ENCODE data around the gene FXN. TPM values are rescaled to one million over a fixed set of nuclear protein-coding genes. Genes with fewer than 3 reads are reported as not detected.

Gene FXN
- total RNA-seq, 2 experiments from 2014 or later, result 12.2 to 12.9 TPM

GRCh38 chr9:69066955-69067354, 31.4 kb downstream of the FXN start:
- H3K36me3 ChIP-seq (ENCODE audit: insufficient read depth, low read length), result peaks cover 48% of the 10 kb centered on the region
- no peaks in the 10 kb centered on the region for H3K4me1 ChIP-seq (ENCODE audit: insufficient read depth, low read length)
- Mint-ChIP-seq H3K27ac (no peak overlapping the region), H3K27me3 (no peaks in the 10 kb centered on the region), H3K4me3 (no peak overlapping the region), H3K4me1 (ENCODE audit: low read depth) (no peaks in the 10 kb centered on the region), H3K9me3 (no peaks in the 10 kb centered on the region), H3K36me3 (ENCODE audit: low read depth) (peaks cover 77% of the 10 kb centered on the region)
- POLR2A ChIA-PET, result no interaction called here
- TF ChIP-seq CTCF (IDR thresholded peaks at IDR 0.05), result no peak
- H3K9me3 ChIP-seq (ENCODE audit: control insufficient read depth in 1 of 2, insufficient read depth in 1 of 2, low read length in 2 of 2), result no peaks in the 10 kb centered on the region
- no peaks in the 10 kb centered on the region for H3K27me3 ChIP-seq (ENCODE audit: control insufficient read depth in 1 of 2, insufficient read depth in 2 of 2, low read length in 2 of 2)
- CTCF ChIA-PET, result no interaction called here
- intact Hi-C loops (cut with DNase I, micrococcal nuclease), result no loop called here
- no peak overlapping the region for H3K4me3 ChIP-seq (ENCODE audit: low read length)
- ATAC-seq (ENCODE audit: poor library complexity), result no peak
- DNase-seq, result no peak
- H3K27ac ChIP-seq (ENCODE audit: low read depth in 1 of 2, low read length in 2 of 2), result no peak overlapping the region

GRCh38 chr9:69070201-69070600, 34.6 kb downstream of the FXN start:
- no peak overlapping the region for H3K27ac ChIP-seq (ENCODE audit: low read depth in 1 of 2, low read length in 2 of 2)
- Mint-ChIP-seq H3K27ac (no peak overlapping the region), H3K4me1 (ENCODE audit: low read depth) (no peaks in the 10 kb centered on the region), H3K36me3 (ENCODE audit: low read depth) (peaks cover 80% of the 10 kb centered on the region), H3K27me3 (no peaks in the 10 kb centered on the region), H3K9me3 (no peaks in the 10 kb centered on the region), H3K4me3 (no peak overlapping the region)
- peaks cover 41% of the 10 kb centered on the region for H3K36me3 ChIP-seq (ENCODE audit: insufficient read depth, low read length)
- no peak overlapping the region for H3K4me3 ChIP-seq (ENCODE audit: low read length)
- DNase-seq (no peak), ATAC-seq (ENCODE audit: poor library complexity) (no peak)
- no peaks in the 10 kb centered on the region for H3K9me3 ChIP-seq (ENCODE audit: control insufficient read depth in 1 of 2, insufficient read depth in 1 of 2, low read length in 2 of 2)
- H3K27me3 ChIP-seq (ENCODE audit: control insufficient read depth in 1 of 2, insufficient read depth in 2 of 2, low read length in 2 of 2), result no peaks in the 10 kb centered on the region
- ChIA-PET POLR2A (no interaction called here), CTCF (no interaction called here)
- no peak for TF ChIP-seq CTCF (IDR thresholded peaks at IDR 0.05)
- intact Hi-C loops (cut with DNase I, micrococcal nuclease), result no loop called here
- no peaks in the 10 kb centered on the region for H3K4me1 ChIP-seq (ENCODE audit: insufficient read depth, low read length)

- Histone ChIP-seq H3K4me3 (ENCODE audit: low read length) (no peak overlapping the region), H3K9me3 (ENCODE audit: control insufficient read depth in 1 of 2, insufficient read depth in 1 of 2, low read length in 2 of 2) (no peaks in the 10 kb centered on the region), H3K27ac (ENCODE audit: low read depth in 1 of 2, low read length in 2 of 2) (no peak overlapping the region), H3K27me3 (ENCODE audit: control insufficient read depth in 1 of 2, insufficient read depth in 2 of 2, low read length in 2 of 2) (no peaks in the 10 kb centered on the region), H3K36me3 (ENCODE audit: insufficient read depth, low read length) (peaks cover 32% of the 10 kb centered on the region), H3K4me1 (ENCODE audit: insufficient read depth, low read length) (no peaks in the 10 kb centered on the region)
- TF ChIP-seq CTCF (IDR thresholded peaks at IDR 0.05), result no peak
- intact Hi-C loops (cut with DNase I, micrococcal nuclease), result no loop called here
- ATAC-seq (ENCODE audit: poor library complexity) (no peak), DNase-seq (no peak)
- Mint-ChIP-seq H3K27me3 (no peaks in the 10 kb centered on the region), H3K36me3 (ENCODE audit: low read depth) (peaks cover 73% of the 10 kb centered on the region), H3K4me1 (ENCODE audit: low read depth) (no peaks in the 10 kb centered on the region), H3K27ac (no peak overlapping the region), H3K9me3 (no peaks in the 10 kb centered on the region), H3K4me3 (no peak overlapping the region)
- CTCF ChIA-PET, result no interaction called here
- POLR2A ChIA-PET, result no interaction called here
Measured at GRCh38 chr9:69071059-69071458, 35.5 kb downstream of the FXN start.

All from CD4-positive, alpha-beta T cell (primary cell).